Ecto neural progenitor cell (in vitro differentiated cells): ENCODE measurements around the gene PITPNM1.
"Not testable (repeated sequence)": the region's sequence is repeated elsewhere in the genome, so short reads cannot be mapped to it uniquely, and the experiment has no call there.

Experiments
- DNase-seq: peaks from one replicate; pipeline ENCODE4 v3.0.0-alpha.2; 2018; ENCODE audit warnings: low spot score

The PITPNM1 gene

GRCh38 chr11:67489885-67490726, 15.1 kb downstream of the PITPNM1 start:
- no peak for DNase-seq

GRCh38 chr11:67489203-67489884, 15.8 kb downstream of the PITPNM1 start:
- DNase-seq, result no peak

GRCh38 chr11:67486481-67487195, 18.5 kb downstream of the PITPNM1 start:
- no peak for DNase-seq

GRCh38 chr11:67485873-67486361, 19.2 kb downstream of the PITPNM1 start:
- DNase-seq, result not testable (repeated sequence)

- no peak for DNase-seq
Measured at GRCh38 chr11:67484847-67485311, 20.3 kb downstream of the PITPNM1 start.

- DNase-seq, result no peak
Measured at GRCh38 chr11:67483831-67484665, 21.1 kb downstream of the PITPNM1 start.

GRCh38 chr11:67482827-67483798, 22.1 kb downstream of the PITPNM1 start, which contains the start of gene AIP:
Gene AIP (plus strand): TSS chr11:67483026. CDS start chr11:67483159, 133 bp downstream.
- DNase-seq, result peak; percentile 98

- no peak for DNase-seq
Measured at GRCh38 chr11:67482275-67482826, 22.8 kb downstream of the PITPNM1 start.

- not testable (repeated sequence) for DNase-seq
Measured at GRCh38 chr11:67477344-67478050, 27.7 kb downstream of the PITPNM1 start.

- DNase-seq, result not testable (repeated sequence)
Measured at GRCh38 chr11:67476692-67477091, 28.5 kb downstream of the PITPNM1 start.

- DNase-seq, result no peak
Measured at GRCh38 chr11:67472882-67473281, 32.3 kb downstream of the PITPNM1 start.

- no peak for DNase-seq
Measured at GRCh38 chr11:67470337-67471002, 34.7 kb downstream of the PITPNM1 start.

- no peak for DNase-seq
Measured at GRCh38 chr11:67469508-67469811, 35.7 kb downstream of the PITPNM1 start.

GRCh38 chr11:67468759-67469507, 36.2 kb downstream of the PITPNM1 start, which contains the start of gene TMEM134:
Gene TMEM134 (minus strand): TSS chr11:67469251. CDS start chr11:67469192, 59 bp downstream.
- DNase-seq, result peak; percentile 96

- no peak for DNase-seq
Measured at GRCh38 chr11:67468456-67468758, 36.8 kb downstream of the PITPNM1 start.

- no peak for DNase-seq
Measured at GRCh38 chr11:67468056-67468455, 37.1 kb downstream of the PITPNM1 start.

GRCh38 chr11:67466962-67467771, 38.0 kb downstream of the PITPNM1 start:
- DNase-seq, result no peak
